ENCODE results near the gene AGBL3.

- TF ChIP-seq CTCF (conservative IDR thresholded peaks at IDR 0.05; ENCODE audit: low read depth in 2 of 2) (no peak), EZH2 (IDR thresholded peaks at IDR 0.05; ENCODE audit: low read depth, unreplicated experiment) (no peak), REST (IDR thresholded peaks at IDR 0.05; ENCODE audit: unreplicated experiment) (no peak), CREB1 (CRISPR knock-in tag; IDR thresholded peaks at IDR 0.05; ENCODE audit: low read depth) (no peak)
Observed at GRCh38 chr7:135076882-135077281, 90.6 kb downstream of the AGBL3 start.
